T-helper 2 cell treated with Interferon-gamma antibody and Interleukin-4, amounts not matched to agents 5 μg/mL and 100 μg/mL, for 36 hours (primary cell): ENCODE data around the gene CXorf66.
"Not testable (repeated sequence)": the region's sequence is repeated elsewhere in the genome, so short reads cannot be mapped to it uniquely, and the experiment has no call there.

ENCODE experiments used
- DNase-seq: peaks from one replicate; pipeline ENCODE4 v3.0.0; 2021; ENCODE audit warnings: low spot score
- H3K27ac Mint-ChIP-seq: one replicate; pipeline ENCODE4 v1.8.0; 2021; ENCODE audit warnings: mild to moderate bottlenecking, mixed read lengths
- H3K27me3 Mint-ChIP-seq: one replicate; pipeline ENCODE4 v1.8.0; 2021; ENCODE audit warnings: low read depth, mixed read lengths
- H3K36me3 Mint-ChIP-seq: one replicate; pipeline ENCODE4 v1.8.0; 2021; ENCODE audit warnings: low read depth, mixed read lengths
- H3K4me1 Mint-ChIP-seq: one replicate; pipeline ENCODE4 v1.8.0; 2021; ENCODE audit warnings: low read depth, mixed read lengths
- H3K4me3 Mint-ChIP-seq: one replicate; pipeline ENCODE4 v1.8.0; 2022; ENCODE audit warnings: mild to moderate bottlenecking, moderate library complexity, mixed read lengths
- H3K9me3 Mint-ChIP-seq: one replicate; pipeline ENCODE4 v1.8.0; 2021; ENCODE audit warnings: mixed read lengths

Gene CXorf66

GRCh38 chrX:139932901-139933796, 32.2 kb downstream of the CXorf66 start, which contains the start of gene ATP11C:
ATP11C (minus strand) TSS chrX:139933053; CDS start chrX:139932042, 1,011 bp downstream.
- peak; percentile 73 for DNase-seq
- peaks cover 13% of the 10 kb centered on the region for H3K4me1 Mint-ChIP-seq
- peak within 1 kb of the TSS; percentile 99 for H3K27ac Mint-ChIP-seq
- H3K9me3 Mint-ChIP-seq, result no peaks in the 10 kb centered on the region
- no peaks in the 10 kb centered on the region for H3K36me3 Mint-ChIP-seq
- H3K4me3 Mint-ChIP-seq, result peak within 1 kb of the TSS; percentile 87
- H3K27me3 Mint-ChIP-seq, result no peaks in the 10 kb centered on the region

- Mint-ChIP-seq H3K27ac (peak overlapping the region; percentile 99), H3K36me3 (no peaks in the 10 kb centered on the region), H3K4me3 (peak overlapping the region; percentile 87), H3K9me3 (no peaks in the 10 kb centered on the region), H3K27me3 (no peaks in the 10 kb centered on the region), H3K4me1 (peaks cover 13% of the 10 kb centered on the region)
- DNase-seq, result peak; percentile 29
Observed at GRCh38 chrX:139932073-139932900, 33.0 kb downstream of the CXorf66 start.

GRCh38 chrX:139931646-139932072, 33.7 kb downstream of the CXorf66 start:
- Mint-ChIP-seq H3K36me3 (no peaks in the 10 kb centered on the region), H3K9me3 (no peaks in the 10 kb centered on the region), H3K4me3 (peak overlapping the region; percentile 78), H3K4me1 (peaks cover 13% of the 10 kb centered on the region), H3K27me3 (no peaks in the 10 kb centered on the region), H3K27ac (peak overlapping the region; percentile 67)
- DNase-seq, result no peak

GRCh38 chrX:139930916-139931645, 34.2 kb downstream of the CXorf66 start:
- Mint-ChIP-seq H3K36me3 (no peaks in the 10 kb centered on the region), H3K27ac (peak overlapping the region; percentile 67)

GRCh38 chrX:139930401-139930800, 34.9 kb downstream of the CXorf66 start:
- DNase-seq, result no peak
- no peaks in the 10 kb centered on the region for H3K36me3 Mint-ChIP-seq
- no peaks in the 10 kb centered on the region for H3K9me3 Mint-ChIP-seq
- H3K4me3 Mint-ChIP-seq, result peak overlapping the region; percentile 78
- H3K4me1 Mint-ChIP-seq, result peaks cover 13% of the 10 kb centered on the region
- no peaks in the 10 kb centered on the region for H3K27me3 Mint-ChIP-seq
- H3K27ac Mint-ChIP-seq, result no peak overlapping the region

More at GRCh38 chrX:139930916-139931645, 34.2 kb downstream of the CXorf66 start:
- peak overlapping the region; percentile 78 for H3K4me3 Mint-ChIP-seq
- no peaks in the 10 kb centered on the region for H3K27me3 Mint-ChIP-seq
- peak; percentile 7 for DNase-seq
- peaks cover 13% of the 10 kb centered on the region for H3K4me1 Mint-ChIP-seq
- H3K9me3 Mint-ChIP-seq, result no peaks in the 10 kb centered on the region

GRCh38 chrX:139929876-139930275, 35.4 kb downstream of the CXorf66 start:
- H3K9me3 Mint-ChIP-seq, result no peaks in the 10 kb centered on the region
- H3K27me3 Mint-ChIP-seq, result no peaks in the 10 kb centered on the region
- H3K27ac Mint-ChIP-seq, result no peak overlapping the region
- peaks cover 13% of the 10 kb centered on the region for H3K4me1 Mint-ChIP-seq
- H3K4me3 Mint-ChIP-seq, result no peak overlapping the region
- DNase-seq, result no peak
- no peaks in the 10 kb centered on the region for H3K36me3 Mint-ChIP-seq

- Mint-ChIP-seq H3K4me1 (peaks cover 4% of the 10 kb centered on the region), H3K27ac (no peak overlapping the region), H3K36me3 (peaks cover 3% of the 10 kb centered on the region), H3K27me3 (no peaks in the 10 kb centered on the region), H3K9me3 (no peaks in the 10 kb centered on the region), H3K4me3 (no peak overlapping the region)
- DNase-seq, result no peak
Observed at GRCh38 chrX:139924696-139925095, 40.6 kb downstream of the CXorf66 start.

- no peaks in the 10 kb centered on the region for H3K27me3 Mint-ChIP-seq
- no peaks in the 10 kb centered on the region for H3K9me3 Mint-ChIP-seq
- no peak overlapping the region for H3K4me3 Mint-ChIP-seq
- peaks cover 4% of the 10 kb centered on the region for H3K4me1 Mint-ChIP-seq
- DNase-seq, result no peak
- H3K36me3 Mint-ChIP-seq, result peaks cover 3% of the 10 kb centered on the region
- no peak overlapping the region for H3K27ac Mint-ChIP-seq
Observed at GRCh38 chrX:139924069-139924695, 41.1 kb downstream of the CXorf66 start.

GRCh38 chrX:139921142-139921541, 44.2 kb downstream of the CXorf66 start:
- not testable (repeated sequence) for DNase-seq, H3K4me1 Mint-ChIP-seq, H3K27ac Mint-ChIP-seq, H3K27me3 Mint-ChIP-seq, H3K4me3 Mint-ChIP-seq, H3K9me3 Mint-ChIP-seq, H3K36me3 Mint-ChIP-seq

- H3K9me3 Mint-ChIP-seq, result no peaks in the 10 kb centered on the region
- H3K27me3 Mint-ChIP-seq, result no peaks in the 10 kb centered on the region
- H3K4me3 Mint-ChIP-seq, result no peak overlapping the region
- peaks cover 2% of the 10 kb centered on the region for H3K4me1 Mint-ChIP-seq
- peaks cover 3% of the 10 kb centered on the region for H3K36me3 Mint-ChIP-seq
- DNase-seq, result no peak
- H3K27ac Mint-ChIP-seq, result no peak overlapping the region
Observed at GRCh38 chrX:139920316-139920715, 45.0 kb downstream of the CXorf66 start.

GRCh38 chrX:139914421-139914820, 50.9 kb downstream of the CXorf66 start:
- Mint-ChIP-seq H3K36me3 (peaks cover 3% of the 10 kb centered on the region), H3K9me3 (no peaks in the 10 kb centered on the region), H3K4me1 (peaks cover 18% of the 10 kb centered on the region), H3K27ac (no peak overlapping the region), H3K4me3 (no peak overlapping the region), H3K27me3 (no peaks in the 10 kb centered on the region)
- no peak for DNase-seq

GRCh38 chrX:139909712-139910111, 55.6 kb downstream of the CXorf66 start:
- Mint-ChIP-seq H3K36me3 (peaks cover 6% of the 10 kb centered on the region), H3K27me3 (no peaks in the 10 kb centered on the region), H3K4me1 (peaks cover 28% of the 10 kb centered on the region), H3K4me3 (peak overlapping the region; percentile 24), H3K9me3 (no peaks in the 10 kb centered on the region), H3K27ac (no peak overlapping the region)
- DNase-seq, result no peak

- H3K4me3 Mint-ChIP-seq, result no peak overlapping the region
Observed at GRCh38 chrX:139907078-139907477, 58.2 kb downstream of the CXorf66 start.

More at GRCh38 chrX:139907078-139907477, 58.2 kb downstream of the CXorf66 start:
- H3K27ac Mint-ChIP-seq, result no peak overlapping the region
- H3K36me3 Mint-ChIP-seq, result peaks cover 3% of the 10 kb centered on the region
- no peaks in the 10 kb centered on the region for H3K9me3 Mint-ChIP-seq
- peaks cover 28% of the 10 kb centered on the region for H3K4me1 Mint-ChIP-seq
- DNase-seq, result no peak
- no peaks in the 10 kb centered on the region for H3K27me3 Mint-ChIP-seq
